Peyer's patch (tissue), 4 donors: Measurements from ENCODE around the gene CACNA1I. TPM values are rescaled to one million over a fixed set of nuclear protein-coding genes. Genes with fewer than 3 reads are reported as not detected.

Experiments
- DNase-seq, 3 donors: peaks; one replicate each; pipeline ENCODE4 v3.0.0-alpha.2; 2017 to 2019
- H3K27ac ChIP-seq, 4 donors: fragments of 200-600 bp; sonication (generic); one replicate each; pipeline ENCODE4 v1.5.1; 2016 to 2019
- H3K27me3 ChIP-seq, 2 donors: fragments of 200-600 bp; sonication (generic); one replicate each; pipeline ENCODE4 v1.5.1; 2019
- H3K36me3 ChIP-seq, 3 donors: fragments of 200-600 bp; sonication (generic); one replicate each; pipeline ENCODE4 v1.5.1; 2016 to 2019
- H3K4me1 ChIP-seq, 4 donors: fragments of 200-600 bp; sonication (generic); one replicate each; pipeline ENCODE4 v1.5.1; 2016 to 2019
- H3K4me3 ChIP-seq, 4 donors: fragments of 200-600 bp; sonication (generic); 1 replicate in 3 of 4; 2 replicates in 1 of 4; pipeline ENCODE4 v1.5.1; 2016 to 2019; ENCODE audit warnings: mild to moderate bottlenecking in 1 of 4
- H3K9me3 ChIP-seq, 4 donors: fragments of 200-600 bp; sonication (generic); one replicate each; pipeline ENCODE4 v1.5.1; 2016 to 2019; ENCODE audit warnings: mild to moderate bottlenecking in 1 of 4
- POLR2A ChIP-seq, 2 donors: fragments of 450-650 bp; IDR thresholded peaks; one replicate each; pipeline ENCODE4 v1.5.1; 2017; ENCODE audit warnings: antibody characterized with exemption in 2 of 2, mild to moderate bottlenecking in 2 of 2, moderate library complexity in 2 of 2
- total RNA-seq, 4 donors: library from RNA; depleted of rRNA; stranded (reverse); fragments of >200 nt; gene quantifications; one replicate each; pipeline ENCODE4 v1.1.0, GENCODE V29; 2016
- TF ChIP-seq, protein P1 (sequence below), 6 experiments: fragments of 450-650 bp in 4 of 6; fragments of 200-600 bp in 2 of 6; sonication (generic) in 1 of 6; IDR thresholded peaks; one replicate each; pipeline ENCODE4 v1.5.1; 2017 to 2019; ENCODE audit warnings: antibody characterized with exemption in 6 of 6, mild to moderate bottlenecking in 3 of 6, moderate library complexity in 1 of 6

CACNA1I gene
- total RNA-seq, 4 donors from 2014 or later = 0.95 to 6.6 (median 1.6) TPM

DNA sequence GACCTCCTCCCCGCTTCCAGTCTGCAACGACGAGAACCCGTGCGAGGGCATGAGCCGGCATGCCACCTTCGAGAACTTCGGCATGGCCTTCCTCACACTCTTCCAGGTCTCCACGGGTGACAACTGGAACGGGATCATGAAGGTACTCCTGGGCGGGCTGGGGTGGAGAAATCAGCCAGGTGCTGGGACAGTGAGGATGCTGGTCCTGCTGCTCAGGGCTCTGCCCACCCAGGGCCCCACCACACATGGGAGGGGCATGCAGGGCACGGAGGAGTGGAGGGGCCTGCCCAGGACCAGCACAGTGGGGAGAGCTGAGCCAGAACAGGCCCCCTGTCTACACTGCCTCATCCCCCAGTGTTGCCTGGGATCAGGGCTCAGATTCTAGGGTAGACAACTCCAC lies 107.4 kb downstream of the CACNA1I start:
- TF ChIP-seq, protein P1, sequence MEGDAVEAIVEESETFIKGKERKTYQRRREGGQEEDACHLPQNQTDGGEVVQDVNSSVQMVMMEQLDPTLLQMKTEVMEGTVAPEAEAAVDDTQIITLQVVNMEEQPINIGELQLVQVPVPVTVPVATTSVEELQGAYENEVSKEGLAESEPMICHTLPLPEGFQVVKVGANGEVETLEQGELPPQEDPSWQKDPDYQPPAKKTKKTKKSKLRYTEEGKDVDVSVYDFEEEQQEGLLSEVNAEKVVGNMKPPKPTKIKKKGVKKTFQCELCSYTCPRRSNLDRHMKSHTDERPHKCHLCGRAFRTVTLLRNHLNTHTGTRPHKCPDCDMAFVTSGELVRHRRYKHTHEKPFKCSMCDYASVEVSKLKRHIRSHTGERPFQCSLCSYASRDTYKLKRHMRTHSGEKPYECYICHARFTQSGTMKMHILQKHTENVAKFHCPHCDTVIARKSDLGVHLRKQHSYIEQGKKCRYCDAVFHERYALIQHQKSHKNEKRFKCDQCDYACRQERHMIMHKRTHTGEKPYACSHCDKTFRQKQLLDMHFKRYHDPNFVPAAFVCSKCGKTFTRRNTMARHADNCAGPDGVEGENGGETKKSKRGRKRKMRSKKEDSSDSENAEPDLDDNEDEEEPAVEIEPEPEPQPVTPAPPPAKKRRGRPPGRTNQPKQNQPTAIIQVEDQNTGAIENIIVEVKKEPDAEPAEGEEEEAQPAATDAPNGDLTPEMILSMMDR (IDR thresholded peaks at IDR 0.05) = no peak
- TF ChIP-seq POLR2A (IDR thresholded peaks at IDR 0.05) = no peak
- DNase-seq = no peak
- Histone ChIP-seq H3K4me1 (no peaks in the 10 kb centered on the region), H3K4me3 (no peak overlapping the region), H3K27me3 (no peaks in the 10 kb centered on the region), H3K27ac (no peak overlapping the region), H3K36me3 (no peaks in the 10 kb centered on the region), H3K9me3 (peaks cover 0 to under 1% (median 0%) of the 10 kb centered on the region in 4 donors)

DNA sequence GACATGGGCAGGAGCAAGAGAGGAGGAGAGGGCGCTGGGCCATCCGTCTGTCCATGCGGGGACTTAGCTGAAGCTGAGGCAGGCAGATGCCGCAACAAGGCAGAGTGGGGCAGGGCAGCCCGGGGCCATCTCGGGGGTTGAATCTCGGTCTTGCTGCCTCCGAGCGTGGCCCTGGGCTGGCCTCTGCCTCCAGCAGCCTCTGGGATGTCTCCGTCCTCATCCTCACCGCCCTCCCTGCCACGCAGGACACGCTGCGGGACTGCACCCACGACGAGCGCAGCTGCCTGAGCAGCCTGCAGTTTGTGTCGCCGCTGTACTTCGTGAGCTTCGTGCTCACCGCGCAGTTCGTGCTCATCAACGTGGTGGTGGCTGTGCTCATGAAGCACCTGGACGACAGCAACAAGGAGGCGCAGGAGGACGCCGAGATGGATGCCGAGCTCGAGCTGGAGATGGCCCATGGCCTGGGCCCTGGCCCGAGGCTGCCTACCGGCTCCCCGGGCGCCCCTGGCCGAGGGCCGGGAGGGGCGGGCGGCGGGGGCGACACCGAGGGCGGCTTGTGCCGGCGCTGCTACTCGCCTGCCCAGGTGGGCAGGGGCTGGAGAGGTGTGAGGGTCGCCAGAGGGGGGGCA lies 108.4 kb downstream of the CACNA1I start:
- no peak for DNase-seq
- Histone ChIP-seq H3K27me3 (no peaks in the 10 kb centered on the region), H3K4me1 (no peaks in the 10 kb centered on the region), H3K27ac (no peak overlapping the region), H3K9me3 (no peaks in the 10 kb centered on the region), H3K4me3 (no peak overlapping the region), H3K36me3 (no peaks in the 10 kb centered on the region)
- TF ChIP-seq, protein P1 (IDR thresholded peaks at IDR 0.05) = no peak
- no peak for TF ChIP-seq POLR2A (IDR thresholded peaks at IDR 0.05)

DNA sequence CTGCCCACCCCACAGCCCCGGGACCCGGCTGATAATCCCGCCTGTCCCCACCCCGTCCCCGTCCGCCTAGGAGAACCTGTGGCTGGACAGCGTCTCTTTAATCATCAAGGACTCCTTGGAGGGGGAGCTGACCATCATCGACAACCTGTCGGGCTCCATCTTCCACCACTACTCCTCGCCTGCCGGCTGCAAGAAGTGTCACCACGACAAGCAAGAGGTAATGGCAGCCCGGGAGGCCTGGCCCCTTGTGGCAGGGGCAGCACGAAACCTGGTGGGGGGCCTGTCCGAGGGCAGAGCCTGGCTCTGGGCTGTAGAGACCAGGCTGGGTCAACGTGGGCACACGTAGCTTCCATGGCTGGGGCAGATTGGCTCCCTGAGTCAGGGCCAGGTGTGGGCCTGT lies 109.1 kb downstream of the CACNA1I start:
- H3K27ac ChIP-seq = no peak overlapping the region
- no peaks in the 10 kb centered on the region for H3K4me1 ChIP-seq
- H3K27me3 ChIP-seq = no peaks in the 10 kb centered on the region
- TF ChIP-seq, protein P1 (IDR thresholded peaks at IDR 0.05) = no peak
- TF ChIP-seq POLR2A (IDR thresholded peaks at IDR 0.05) = no peak
- no peak overlapping the region for H3K4me3 ChIP-seq
- no peaks in the 10 kb centered on the region for H3K9me3 ChIP-seq
- DNase-seq = no peak
- H3K36me3 ChIP-seq = no peaks in the 10 kb centered on the region

DNA sequence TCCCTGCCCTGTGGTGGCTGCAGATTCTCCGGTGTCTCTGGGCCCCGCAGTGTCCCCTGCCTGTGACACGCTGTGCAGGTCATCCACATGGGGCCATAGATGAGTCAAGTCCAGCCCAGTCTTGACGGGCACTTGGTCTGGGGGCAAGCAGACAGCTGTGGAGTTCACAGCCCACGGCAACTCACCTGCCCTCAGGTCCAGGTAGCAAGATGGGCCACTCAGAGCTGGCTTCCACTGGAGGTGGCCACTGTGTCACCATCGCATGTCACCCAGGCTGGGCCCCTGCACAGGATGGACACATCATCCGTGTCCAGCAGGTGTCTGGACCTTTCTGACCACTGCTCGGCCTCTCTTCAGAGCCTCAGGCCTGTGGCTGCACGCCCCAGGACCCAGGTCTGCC lies 109.9 kb downstream of the CACNA1I start:
- no peak for DNase-seq
- no peaks in the 10 kb centered on the region for H3K4me1 ChIP-seq
- no peak overlapping the region for H3K27ac ChIP-seq
- no peaks in the 10 kb centered on the region for H3K9me3 ChIP-seq
- H3K4me3 ChIP-seq = no peak overlapping the region
- H3K27me3 ChIP-seq = no peaks in the 10 kb centered on the region
- TF ChIP-seq, protein P1 (IDR thresholded peaks at IDR 0.05) = no peak
- TF ChIP-seq POLR2A (IDR thresholded peaks at IDR 0.05) = no peak
- H3K36me3 ChIP-seq = no peaks in the 10 kb centered on the region

DNA sequence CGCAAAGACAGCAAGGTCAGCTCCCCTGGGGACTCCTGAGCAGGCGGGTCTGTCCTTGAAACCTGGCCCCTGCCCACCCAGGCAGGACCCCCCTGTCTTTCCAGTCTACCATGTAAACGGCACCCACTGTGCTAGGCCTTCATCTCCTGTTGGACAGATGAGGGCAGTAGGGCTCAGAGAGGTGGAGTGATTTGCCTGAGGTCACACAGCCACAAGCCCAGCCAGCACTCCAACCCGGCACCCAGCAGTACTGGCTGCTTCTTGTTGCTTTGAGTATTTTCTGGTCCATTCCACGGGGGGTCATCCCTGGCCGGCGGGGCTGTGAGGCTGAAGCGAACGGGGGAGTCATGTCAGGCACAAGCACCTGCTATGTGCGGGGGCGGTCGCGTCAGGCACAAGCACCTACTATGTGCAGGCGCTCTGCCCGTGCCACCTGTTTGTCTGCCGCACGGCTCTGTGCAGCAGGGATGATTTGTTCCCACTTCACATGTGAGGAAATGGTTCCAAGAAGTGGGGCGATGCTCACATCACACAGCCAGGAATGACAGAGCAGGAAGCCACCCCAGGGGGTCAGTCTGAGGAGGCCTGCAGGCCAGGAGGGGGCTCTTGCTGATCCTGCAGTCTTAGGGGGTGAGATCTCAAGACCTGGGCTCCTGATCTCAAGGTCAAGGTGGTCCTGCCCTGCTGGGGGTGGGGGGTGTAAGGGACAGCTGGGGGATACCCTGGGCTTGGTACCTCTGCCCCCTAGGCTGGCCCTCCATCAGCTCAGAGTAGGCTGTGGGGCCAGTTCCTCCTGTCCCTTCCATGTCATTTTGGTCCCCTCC lies 110.7 kb downstream of the CACNA1I start:
- Histone ChIP-seq H3K27me3 (no peaks in the 10 kb centered on the region), H3K9me3 (no peaks in the 10 kb centered on the region), H3K4me1 (peaks cover 0 to 4% (median 0%) of the 10 kb centered on the region in 4 donors), H3K36me3 (no peaks in the 10 kb centered on the region), H3K4me3 (no peak overlapping the region), H3K27ac (no peak overlapping the region)
- DNase-seq = no peak
- TF ChIP-seq POLR2A (IDR thresholded peaks at IDR 0.05) = no peak
- TF ChIP-seq, protein P1 (IDR thresholded peaks at IDR 0.05) = no peak
